ENCODE data around the gene COL18A1.

COL18A1 gene

GRCh38 chr21:45538381-45539045 lies 133.5 kb downstream of the COL18A1 start:
- DNase-seq, result no peak

GRCh38 chr21:45539046-45539795 lies 134.3 kb downstream of the COL18A1 start:
- no peak for DNase-seq

GRCh38 chr21:45539796-45540600 lies 135.0 kb downstream of the COL18A1 start:
- no peak for DNase-seq

- DNase-seq, result no peak
These were observed 135.6 kb downstream of the COL18A1 start for GRCh38 chr21:45540601-45540970.

GRCh38 chr21:45541221-45542039 lies 136.5 kb downstream of the COL18A1 start:
- peak; percentile 83 to 88 for DNase-seq

- peak; percentile 77 to 85 for DNase-seq
These were observed 137.3 kb downstream of the COL18A1 start, which contains the start of gene SLC19A1 for GRCh38 chr21:45542242-45542666. Gene SLC19A1, minus strand, starts transcription at chr21:45542440. Its CDS starts 4,481 bp downstream, at chr21:45537959.

- peak; percentile 13 to 23 for DNase-seq
These were observed 137.9 kb downstream of the COL18A1 start for GRCh38 chr21:45542667-45543370.

GRCh38 chr21:45543371-45543709 lies 138.4 kb downstream of the COL18A1 start:
- peak in 1 of 2 donors; percentile 18 for DNase-seq

- peak; percentile 0 to 17 for DNase-seq
These were observed 138.9 kb downstream of the COL18A1 start for GRCh38 chr21:45543710-45544448.

- no peak for DNase-seq
These were observed 139.7 kb downstream of the COL18A1 start for GRCh38 chr21:45544449-45545235.

GRCh38 chr21:45545236-45545570 lies 140.2 kb downstream of the COL18A1 start:
- DNase-seq, result no peak

GRCh38 chr21:45545691-45546531 lies 140.9 kb downstream of the COL18A1 start:
- no peak for DNase-seq

GRCh38 chr21:45546636-45547544 lies 141.9 kb downstream of the COL18A1 start:
- DNase-seq, result no peak

- no peak for DNase-seq
These were observed 142.6 kb downstream of the COL18A1 start for GRCh38 chr21:45547545-45547900.

- DNase-seq, result no peak
These were observed 143.9 kb downstream of the COL18A1 start for GRCh38 chr21:45548711-45549491.

- no peak for DNase-seq
These were observed 144.9 kb downstream of the COL18A1 start for GRCh38 chr21:45549626-45550463.
